ENCODE data around the gene S100A11.
A peak's percentile ranks its signal among the peaks of the same experiment; 100 is the strongest.

- TF ChIP-seq ZNF396 (CRISPR knock-in tag; IDR thresholded peaks at IDR 0.05; ENCODE audit: borderline replicate concordance) (no peak), CTCF (IDR thresholded peaks at IDR 0.05) (peak; percentile 96), NR3C1 (CRISPR knock-in tag; conservative IDR thresholded peaks at IDR 0.05; ENCODE audit: low read depth) (no peak), ESRRA (CRISPR knock-in tag; IDR thresholded peaks at IDR 0.05; ENCODE audit: borderline replicate concordance) (no peak), MXD4 (CRISPR knock-in tag; IDR thresholded peaks at IDR 0.05; ENCODE audit: borderline replicate concordance) (no peak)
- TF ChIP-seq, protein P1, sequence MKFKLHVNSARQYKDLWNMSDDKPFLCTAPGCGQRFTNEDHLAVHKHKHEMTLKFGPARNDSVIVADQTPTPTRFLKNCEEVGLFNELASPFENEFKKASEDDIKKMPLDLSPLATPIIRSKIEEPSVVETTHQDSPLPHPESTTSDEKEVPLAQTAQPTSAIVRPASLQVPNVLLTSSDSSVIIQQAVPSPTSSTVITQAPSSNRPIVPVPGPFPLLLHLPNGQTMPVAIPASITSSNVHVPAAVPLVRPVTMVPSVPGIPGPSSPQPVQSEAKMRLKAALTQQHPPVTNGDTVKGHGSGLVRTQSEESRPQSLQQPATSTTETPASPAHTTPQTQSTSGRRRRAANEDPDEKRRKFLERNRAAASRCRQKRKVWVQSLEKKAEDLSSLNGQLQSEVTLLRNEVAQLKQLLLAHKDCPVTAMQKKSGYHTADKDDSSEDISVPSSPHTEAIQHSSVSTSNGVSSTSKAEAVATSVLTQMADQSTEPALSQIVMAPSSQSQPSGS (CRISPR knock-in tag; IDR thresholded peaks at IDR 0.05; ENCODE audit: borderline replicate concordance, low read depth): no peak
Observed at GRCh38 chr1:152052606-152053005, 15.8 kb upstream of the S100A11 start.
